G401.6 (cell line): ENCODE results near the gene SLC25A45.
"Not testable (repeated sequence)": the region's sequence is repeated elsewhere in the genome, so short reads cannot be mapped to it uniquely, and the experiment has no call there.

Experiments used
- FAIRE-seq: peaks from 2 replicates; lab custom pipeline; 2012; peaks lifted over from hg19 to GRCh38; lab: Jason Lieb, UNC

The SLC25A45 gene

GRCh38 chr11:65420979-65421793 lies 38.7 kb upstream of the SLC25A45 start:
- FAIRE-seq, result peak; percentile 91

- FAIRE-seq, result no peak
These were observed 38.1 kb upstream of the SLC25A45 start for GRCh38 chr11:65420506-65420905.

- peak; percentile 31 for FAIRE-seq
These were observed 37.5 kb upstream of the SLC25A45 start for GRCh38 chr11:65419772-65420481.

- no peak for FAIRE-seq
These were observed 37.0 kb upstream of the SLC25A45 start for GRCh38 chr11:65419460-65419771.

- peak; percentile 93 for FAIRE-seq
These were observed 36.4 kb upstream of the SLC25A45 start for GRCh38 chr11:65418681-65419459.

GRCh38 chr11:65418431-65418680 lies 35.9 kb upstream of the SLC25A45 start:
- FAIRE-seq, result no peak

GRCh38 chr11:65417702-65418430 lies 35.4 kb upstream of the SLC25A45 start:
- no peak for FAIRE-seq

GRCh38 chr11:65416841-65417701 lies 34.6 kb upstream of the SLC25A45 start:
- no peak for FAIRE-seq

- no peak for FAIRE-seq
These were observed 33.9 kb upstream of the SLC25A45 start for GRCh38 chr11:65416341-65416824.

GRCh38 chr11:65415499-65416340 lies 33.3 kb upstream of the SLC25A45 start:
- no peak for FAIRE-seq

GRCh38 chr11:65414776-65415498 lies 32.5 kb upstream of the SLC25A45 start:
- no peak for FAIRE-seq

GRCh38 chr11:65413077-65413664 lies 30.7 kb upstream of the SLC25A45 start:
- FAIRE-seq, result not testable (repeated sequence)

GRCh38 chr11:65412271-65413076 lies 30.0 kb upstream of the SLC25A45 start:
- no peak for FAIRE-seq

GRCh38 chr11:65411681-65412070 lies 29.2 kb upstream of the SLC25A45 start:
- no peak for FAIRE-seq

- FAIRE-seq, result no peak
These were observed 28.7 kb upstream of the SLC25A45 start for GRCh38 chr11:65410936-65411680.

- FAIRE-seq, result no peak
These were observed 22.3 kb upstream of the SLC25A45 start for GRCh38 chr11:65404638-65405339.

GRCh38 chr11:65404210-65404609 lies 21.8 kb upstream of the SLC25A45 start:
- FAIRE-seq, result no peak
